ENCODE results near the gene RBMS2.

- no peak for TF ChIP-seq CTCF (IDR thresholded peaks at IDR 0.05)
- TF ChIP-seq EZH2 (IDR thresholded peaks at IDR 0.05; ENCODE audit: borderline replicate concordance, insufficient read depth, low read depth, low read length, poor library complexity, severe bottlenecking) = no peak
Measured at GRCh38 chr12:56522411-56523193, 982 bp downstream of the RBMS2 start.
